Testis (tissue), 3 donors: ENCODE measurements around the gene DLGAP4. TPM values are rescaled to one million over a fixed set of nuclear protein-coding genes. Genes with fewer than 3 reads are reported as not detected.
A peak's percentile ranks its signal among the peaks of the same experiment; 100 is the strongest.

Source experiments
- DNase-seq: peaks from one replicate; pipeline ENCODE4 v3.0.0-alpha.2; 2019
- H3K27ac ChIP-seq, 2 donors: fragments of 200-600 bp; sonication (generic); one replicate each; pipeline ENCODE4 v1.5.1; 2019
- H3K27me3 ChIP-seq: fragments of 200-600 bp; sonication (generic); one replicate; pipeline ENCODE4 v1.5.1; 2019
- H3K36me3 ChIP-seq: fragments of 200-600 bp; sonication (generic); one replicate; pipeline ENCODE4 v1.5.1; 2017; ENCODE audit warnings: low read depth; ENCODE audit errors: missing control alignments
- H3K4me1 ChIP-seq: fragments of 200-600 bp; sonication (generic); one replicate; pipeline ENCODE4 v1.5.1; 2019
- H3K4me3 ChIP-seq, 2 donors: fragments of 200-600 bp; sonication (generic); one replicate each; pipeline ENCODE4 v1.5.1; 2017 to 2019
- H3K9me3 ChIP-seq: fragments of 200-600 bp; sonication (generic); one replicate; pipeline ENCODE4 v1.5.1; 2017
- CTCF ChIP-seq, 3 experiments: fragments of 450-650 bp in 2 of 3; fragments of 200-600 bp in 1 of 3; sonication (generic) in 1 of 3; IDR thresholded peaks; one replicate each; pipeline ENCODE4 v1.5.1; 2016 to 2019; ENCODE audit warnings: antibody characterized with exemption in 3 of 3, mild to moderate bottlenecking in 2 of 3, moderate library complexity in 1 of 3
- POLR2A ChIP-seq: fragments of 450-650 bp; IDR thresholded peaks from one replicate; pipeline ENCODE4 v1.6.1; 2017; ENCODE audit warnings: antibody characterized with exemption, mild to moderate bottlenecking, moderate library complexity
- WGBS, 2 donors: methylation state at CpG; one replicate each; pipeline ENCODE4 v1.1.5; 2018; 5-methylcytosine and 5-hydroxymethylcytosine counted together
- intact Hi-C: fragments of 100-400 bp; cut with DNase I; formaldehyde crosslinking; loops from one replicate; pipeline ENCODE4 v1.15.1; 2023; ENCODE audit warnings: low total_unique reads
- polyA plus RNA-seq: library from polyadenylated mRNA; stranded (reverse); fragments of 350-450 nt; fragmentation: Illumina TruSeq; extraction: RNeasy Lipid Tissue Mini Kit (QIAGEN cat#74804); gene quantifications from one replicate; pipeline ENCODE4 v1.2.3, GENCODE V29; 2014; ENCODE audit warnings: low read depth, low replicate concordance; ENCODE audit not compliant: insufficient read depth
- total RNA-seq, 2 donors: library from RNA; depleted of rRNA; stranded (reverse); fragments of >200 nt; gene quantifications; one replicate each; pipeline ENCODE4 v1.2.3, GENCODE V29; 2016

Gene DLGAP4
- total and polyA plus RNA-seq, 3 donors from 2014 or later = 69.1 to 110 (median 110) TPM

DNA sequence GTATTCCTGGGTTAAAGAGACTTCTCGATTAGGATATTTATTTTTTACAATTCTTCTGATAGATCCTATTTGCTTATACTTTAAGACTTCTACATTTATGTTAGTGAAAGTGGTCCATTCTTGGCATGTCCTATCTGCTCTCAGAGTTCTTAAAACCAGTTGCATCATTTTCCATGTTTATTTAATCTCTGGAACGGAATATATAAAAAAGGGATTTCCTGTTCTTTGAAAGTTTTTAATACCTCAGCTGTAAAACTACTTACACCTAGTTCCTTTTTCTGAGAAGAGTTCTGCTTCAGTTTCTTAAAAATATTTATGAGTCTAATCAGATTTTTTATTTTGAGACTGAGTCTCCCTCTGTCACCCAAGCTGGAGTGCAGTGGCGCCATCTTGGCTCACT is 217.2 kb downstream of the DLGAP4 start:
- peak overlapping the region; percentile 71 to 72 for H3K27ac ChIP-seq
- no peaks in the 10 kb centered on the region for H3K36me3 ChIP-seq
- H3K9me3 ChIP-seq = no peaks in the 10 kb centered on the region
- 73 to 83% methylated on average over 3 of the region's 3 CpGs for WGBS, 2 donors
- H3K4me1 ChIP-seq = peaks cover 66% of the 10 kb centered on the region
- no peaks in the 10 kb centered on the region for H3K27me3 ChIP-seq
- TF ChIP-seq POLR2A (no peak), CTCF (IDR thresholded peaks at IDR 0.05) (no peak)
- intact Hi-C loops = no loop called here
- no peak overlapping the region for H3K4me3 ChIP-seq
- no peak for DNase-seq

GRCh38 chr20:36525620-36526365 is 219.7 kb downstream of the DLGAP4 start:
- TF ChIP-seq POLR2A = no peak
- no peak for TF ChIP-seq CTCF (IDR thresholded peaks at IDR 0.05)
- WGBS, 2 donors = 81% methylated on average over 14 to 17 of the region's 17 CpGs
- H3K27me3 ChIP-seq = no peaks in the 10 kb centered on the region
- no peak overlapping the region for H3K4me3 ChIP-seq
- H3K36me3 ChIP-seq = no peaks in the 10 kb centered on the region
- DNase-seq = no peak
- intact Hi-C loops = no loop called here
- H3K9me3 ChIP-seq = no peaks in the 10 kb centered on the region
- H3K27ac ChIP-seq = peak overlapping the region; percentile 84 to 88
- H3K4me1 ChIP-seq = peaks cover 55% of the 10 kb centered on the region

- DNase-seq = no peak
- Histone ChIP-seq H3K27me3 (no peaks in the 10 kb centered on the region), H3K4me1 (peaks cover 48% of the 10 kb centered on the region), H3K36me3 (no peaks in the 10 kb centered on the region), H3K9me3 (no peaks in the 10 kb centered on the region), H3K4me3 (no peak overlapping the region), H3K27ac (peak overlapping the region; percentile 84 to 88)
- 51 to 76% methylated on average over 28 to 29 of the region's 29 CpGs for WGBS, 2 donors
- TF ChIP-seq CTCF (IDR thresholded peaks at IDR 0.05) = peak in 1 of 3 experiments; percentile 7
- no peak for TF ChIP-seq POLR2A
- intact Hi-C loops = no loop called here
These were observed 220.4 kb downstream of the DLGAP4 start for GRCh38 chr20:36526521-36527011.

DNA sequence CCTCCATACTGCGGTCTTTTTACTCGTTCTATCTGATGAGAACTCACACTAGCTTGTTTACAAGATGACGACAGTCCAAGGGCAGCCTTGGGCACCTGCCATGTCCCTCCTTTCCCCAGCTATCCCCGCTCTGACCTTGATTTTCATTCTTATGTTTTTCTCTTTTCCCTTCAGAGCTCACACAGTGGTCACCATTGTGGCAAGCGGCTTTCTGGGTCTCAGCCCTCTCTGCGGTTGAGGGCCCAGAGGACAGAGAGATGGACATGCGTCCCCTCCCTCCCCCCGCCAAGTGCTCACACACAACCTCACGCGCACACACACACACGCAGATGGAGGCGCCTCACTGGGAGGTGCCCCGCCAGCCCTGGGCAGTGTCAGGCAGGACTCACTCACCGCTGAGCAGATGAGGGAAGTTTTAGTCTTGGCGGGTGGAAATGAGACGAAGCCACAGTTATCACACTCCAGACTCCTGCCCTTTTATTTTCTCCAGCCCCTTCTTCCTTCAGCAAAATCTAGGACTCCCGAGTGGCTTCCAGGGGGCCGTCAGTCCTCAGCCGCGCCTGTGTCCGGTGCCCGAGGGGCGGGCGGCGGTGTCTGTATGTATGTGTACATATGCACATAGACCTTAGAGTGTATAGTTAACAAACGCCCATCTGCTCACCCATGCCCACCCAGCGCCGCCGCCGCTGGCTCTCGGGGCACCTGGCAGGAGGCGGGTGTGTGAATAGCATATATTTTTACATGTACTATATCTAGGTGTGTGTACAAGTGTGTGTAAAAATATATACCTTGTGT is 221.4 kb downstream of the DLGAP4 start:
- H3K27ac ChIP-seq = peak overlapping the region; percentile 84 to 88
- 72 to 77% methylated on average over 30 to 32 of the region's 32 CpGs for WGBS, 2 donors
- peak; percentile 92 for DNase-seq

More for the DNA sequence above, 221.4 kb downstream of the DLGAP4 start:
- TF ChIP-seq POLR2A = no peak
- no peak for TF ChIP-seq CTCF (IDR thresholded peaks at IDR 0.05)
- Histone ChIP-seq H3K4me1 (peaks cover 40% of the 10 kb centered on the region), H3K4me3 (no peak overlapping the region), H3K27me3 (no peaks in the 10 kb centered on the region), H3K36me3 (no peaks in the 10 kb centered on the region), H3K9me3 (no peaks in the 10 kb centered on the region)
- intact Hi-C loops = no loop called here
